Hepatocyte (in vitro differentiated cells): ENCODE results near the gene FANCL. TPM values are rescaled to one million over a fixed set of nuclear protein-coding genes. Genes with fewer than 3 reads are reported as not detected.

Experiments used
- DNase-seq: peaks from one replicate; pipeline ENCODE4 v3.0.0-alpha.2; 2016; ENCODE audit warnings: low spot score
- H2AFZ ChIP-seq: fragments of 200-600 bp; sonication (generic); 2 replicates; pipeline ENCODE4 v1.6.0; 2016; ENCODE audit warnings: antibody characterized with exemption, mild to moderate bottlenecking
- H3K27ac ChIP-seq: fragments of 200-600 bp; sonication (generic); 2 replicates; pipeline ENCODE4 v1.5.1; 2016; ENCODE audit warnings: mild to moderate bottlenecking
- H3K27me3 ChIP-seq: fragments of 200-600 bp; sonication (generic); 2 replicates; pipeline ENCODE4 v1.6.1; 2016
- H3K36me3 ChIP-seq: fragments of 200-600 bp; sonication (generic); replicated peaks from 2 replicates; pipeline ENCODE4 v1.5.1; 2016; ENCODE audit warnings: low read depth; ENCODE audit not compliant: insufficient read depth
- H3K4me1 ChIP-seq: fragments of 200-600 bp; sonication (generic); 2 replicates; pipeline ENCODE4 v1.5.1; 2016; ENCODE audit warnings: mild to moderate bottlenecking, moderate library complexity; ENCODE audit not compliant: insufficient read depth
- H3K4me2 ChIP-seq: fragments of 200-600 bp; sonication (generic); 2 replicates; pipeline ENCODE4 v1.6.0; 2016
- H3K4me3 ChIP-seq: fragments of 200-600 bp; sonication (generic); 2 replicates; pipeline ENCODE4 v1.5.1; 2016; ENCODE audit warnings: mild to moderate bottlenecking
- H3K79me2 ChIP-seq: fragments of 200-600 bp; sonication (generic); 2 replicates; pipeline ENCODE4 v1.6.0; 2017; ENCODE audit warnings: mild to moderate bottlenecking
- H3K9me2 ChIP-seq: fragments of 200-600 bp; sonication (generic); replicated peaks from 2 replicates; pipeline ENCODE4 v1.6.0; 2017; ENCODE audit warnings: mild to moderate bottlenecking; ENCODE audit not compliant: insufficient read depth
- H3K9me3 ChIP-seq: fragments of 200-600 bp; sonication (generic); 2 replicates; pipeline ENCODE4 v1.5.1; 2016; ENCODE audit warnings: low read depth, mild to moderate bottlenecking
- H4K20me1 ChIP-seq: fragments of 200-600 bp; sonication (generic); 2 replicates; pipeline ENCODE4 v1.6.0; 2016; ENCODE audit warnings: mild to moderate bottlenecking; ENCODE audit not compliant: insufficient read depth, poor library complexity, severe bottlenecking
- EZH2 ChIP-seq: fragments of 200-600 bp; sonication (generic); IDR thresholded peaks from 2 replicates; pipeline ENCODE4 v1.6.1; 2016; ENCODE audit warnings: antibody characterized with exemption, mild to moderate bottlenecking, borderline replicate concordance
- EZH2phosphoT487 ChIP-seq: fragments of 200-600 bp; sonication (generic); IDR thresholded peaks from one replicate; pipeline ENCODE4 v1.6.1; 2018; ENCODE audit warnings: antibody characterized with exemption, mild to moderate bottlenecking, low read depth, moderate library complexity; ENCODE audit not compliant: unreplicated experiment, severe bottlenecking
- WGBS: methylation state at CpG from one replicate; pipeline ENCODE4 v1.1.6; 2016; ENCODE audit warnings: low lambda C conversion rate; ENCODE audit errors: missing lambda C conversion rate; 5-methylcytosine and 5-hydroxymethylcytosine counted together
- polyA plus RNA-seq: library from polyadenylated mRNA; unstranded; fragments of >200 nt; fragmentation: Nextera tagmentation; extraction: Ambion mirVana; gene quantifications from 2 replicates; pipeline ENCODE4 v1.2.1, GENCODE V29; 2016
- total RNA-seq: library from RNA; depleted of rRNA; stranded (reverse); fragments of >200 nt; gene quantifications from 2 replicates; pipeline ENCODE4 v1.2.3, GENCODE V29; 2014
- TF ChIP-seq, protein P1 (sequence below): fragments of 200-600 bp; sonication (generic); IDR thresholded peaks from 2 replicates; pipeline ENCODE4 v1.5.1; 2016; ENCODE audit warnings: antibody characterized with exemption, mild to moderate bottlenecking; ENCODE audit not compliant: poor library complexity

FANCL gene
- total and polyA plus RNA-seq, 2 experiments from 2014 or later = 20.8 to 32.7 TPM

DNA sequence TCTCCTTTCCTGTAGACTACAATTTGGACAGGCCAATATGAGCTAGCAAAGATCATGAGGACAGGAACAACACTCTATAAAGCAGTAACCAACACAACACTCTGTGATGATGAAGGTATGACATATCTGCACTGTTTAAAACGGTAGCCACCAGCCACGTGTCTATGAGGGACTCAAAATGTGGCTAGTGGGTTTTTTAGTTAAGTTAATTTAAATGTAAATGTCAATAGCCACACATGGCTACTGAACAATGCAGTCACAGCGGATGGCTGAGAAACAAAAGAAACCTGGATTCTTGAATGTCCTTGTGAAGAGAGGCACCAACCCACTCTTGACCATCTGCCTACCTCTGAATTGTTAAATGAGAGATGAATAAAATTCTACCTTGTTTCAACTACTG is 33.9 kb downstream of the FANCL start:
- no peaks in the 10 kb centered on the region for H3K27me3 ChIP-seq
- H3K9me3 ChIP-seq = no peaks in the 10 kb centered on the region
- 78% methylated on average over 3 of the region's 3 CpGs for WGBS
- no peaks in the 10 kb centered on the region for H3K36me3 ChIP-seq
- no peaks in the 10 kb centered on the region for H4K20me1 ChIP-seq
- H3K4me1 ChIP-seq = peaks cover 13% of the 10 kb centered on the region
- H3K4me3 ChIP-seq = no peak overlapping the region
- no peak overlapping the region for H3K4me2 ChIP-seq
- H3K27ac ChIP-seq = no peak overlapping the region
- no peak overlapping the region for H2AFZ ChIP-seq
- DNase-seq = no peak
- no peaks in the 10 kb centered on the region for H3K9me2 ChIP-seq
- no peak for TF ChIP-seq EZH2
- TF ChIP-seq EZH2phosphoT487 = no peak
- TF ChIP-seq, protein P1, sequence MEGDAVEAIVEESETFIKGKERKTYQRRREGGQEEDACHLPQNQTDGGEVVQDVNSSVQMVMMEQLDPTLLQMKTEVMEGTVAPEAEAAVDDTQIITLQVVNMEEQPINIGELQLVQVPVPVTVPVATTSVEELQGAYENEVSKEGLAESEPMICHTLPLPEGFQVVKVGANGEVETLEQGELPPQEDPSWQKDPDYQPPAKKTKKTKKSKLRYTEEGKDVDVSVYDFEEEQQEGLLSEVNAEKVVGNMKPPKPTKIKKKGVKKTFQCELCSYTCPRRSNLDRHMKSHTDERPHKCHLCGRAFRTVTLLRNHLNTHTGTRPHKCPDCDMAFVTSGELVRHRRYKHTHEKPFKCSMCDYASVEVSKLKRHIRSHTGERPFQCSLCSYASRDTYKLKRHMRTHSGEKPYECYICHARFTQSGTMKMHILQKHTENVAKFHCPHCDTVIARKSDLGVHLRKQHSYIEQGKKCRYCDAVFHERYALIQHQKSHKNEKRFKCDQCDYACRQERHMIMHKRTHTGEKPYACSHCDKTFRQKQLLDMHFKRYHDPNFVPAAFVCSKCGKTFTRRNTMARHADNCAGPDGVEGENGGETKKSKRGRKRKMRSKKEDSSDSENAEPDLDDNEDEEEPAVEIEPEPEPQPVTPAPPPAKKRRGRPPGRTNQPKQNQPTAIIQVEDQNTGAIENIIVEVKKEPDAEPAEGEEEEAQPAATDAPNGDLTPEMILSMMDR = no peak
- no peaks in the 10 kb centered on the region for H3K79me2 ChIP-seq

DNA sequence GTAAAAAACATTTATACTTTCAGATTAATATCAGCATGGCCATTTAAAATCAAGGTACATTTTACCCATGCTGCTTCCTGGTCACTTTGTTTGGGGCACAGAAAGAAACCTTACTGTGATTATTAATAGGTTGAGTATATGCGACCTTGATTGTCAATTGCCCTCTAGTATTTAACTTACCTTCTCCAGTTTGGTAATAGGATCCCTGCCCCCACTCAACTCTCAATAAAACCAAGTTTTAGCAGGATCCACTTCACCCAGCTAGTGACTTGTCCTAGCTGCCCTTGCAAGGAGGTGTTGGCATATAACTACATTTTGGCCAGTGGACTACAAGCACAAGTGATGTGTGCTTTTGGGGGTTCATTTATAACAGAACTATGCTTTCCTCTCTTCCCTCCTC is 34.3 kb downstream of the FANCL start:
- H3K4me2 ChIP-seq = no peak overlapping the region
- WGBS = 97% methylated on average over 1 of the region's 1 CpG
- no peak for TF ChIP-seq EZH2
- TF ChIP-seq, protein P1 = no peak
- no peak for TF ChIP-seq EZH2phosphoT487

DNA sequence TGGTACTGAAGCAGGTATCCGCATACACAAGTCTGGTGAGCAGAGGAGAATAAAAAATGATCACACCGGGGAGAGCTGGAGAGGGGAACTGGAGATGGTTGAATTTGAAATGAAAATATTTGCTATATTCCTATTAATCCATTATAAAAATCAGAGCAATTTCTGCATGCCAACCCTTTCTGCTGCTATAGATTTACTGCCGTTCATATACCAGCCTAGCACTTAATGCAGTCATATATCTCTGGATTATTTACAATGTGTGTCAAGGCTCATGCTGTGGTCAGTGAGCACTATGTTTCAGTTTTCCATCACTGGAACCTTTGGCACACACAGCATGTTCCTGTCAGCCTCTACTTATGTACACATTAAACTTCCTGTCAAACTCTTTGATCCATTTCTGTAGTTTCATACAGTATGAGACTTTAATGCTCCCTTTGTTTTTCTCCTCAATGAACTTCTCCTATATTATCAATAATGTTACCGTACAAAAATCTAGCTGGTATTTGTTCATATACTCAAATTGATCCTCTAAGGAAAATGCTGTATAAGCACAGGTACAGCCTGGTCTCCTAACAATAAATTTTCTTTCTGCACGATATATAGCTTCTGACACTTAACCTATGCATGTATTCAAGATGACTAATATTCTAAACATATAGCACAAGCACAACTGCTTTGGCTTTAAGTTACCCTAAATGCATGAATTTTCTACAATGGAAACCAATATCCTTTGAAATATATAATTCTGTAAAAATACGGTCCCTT is 36.7 kb downstream of the FANCL start:
- Histone ChIP-seq H3K79me2 (no peaks in the 10 kb centered on the region), H3K4me3 (no peak overlapping the region), H2AFZ (no peak overlapping the region), H3K9me3 (no peaks in the 10 kb centered on the region), H3K27me3 (no peaks in the 10 kb centered on the region), H3K4me1 (peaks cover 13% of the 10 kb centered on the region), H3K27ac (no peak overlapping the region), H3K4me2 (no peak overlapping the region), H3K36me3 (no peaks in the 10 kb centered on the region), H4K20me1 (no peaks in the 10 kb centered on the region), H3K9me2 (no peaks in the 10 kb centered on the region)
- no peak for DNase-seq
- TF ChIP-seq EZH2phosphoT487 (no peak), EZH2 (no peak)
- TF ChIP-seq, protein P1 = no peak
- WGBS = 77% methylated on average over 6 of the region's 6 CpGs

More for the DNA sequence above, 34.3 kb downstream of the FANCL start:
- H3K4me3 ChIP-seq = no peak overlapping the region
- no peaks in the 10 kb centered on the region for H4K20me1 ChIP-seq
- H3K27me3 ChIP-seq = no peaks in the 10 kb centered on the region
- no peaks in the 10 kb centered on the region for H3K79me2 ChIP-seq
- peaks cover 13% of the 10 kb centered on the region for H3K4me1 ChIP-seq
- no peak overlapping the region for H2AFZ ChIP-seq
- H3K9me2 ChIP-seq = no peaks in the 10 kb centered on the region
- no peaks in the 10 kb centered on the region for H3K36me3 ChIP-seq
- no peak for DNase-seq
- H3K9me3 ChIP-seq = no peaks in the 10 kb centered on the region
- H3K27ac ChIP-seq = no peak overlapping the region
